Measurements from ENCODE around the gene DYNC1H1. TPM values are rescaled to one million over a fixed set of nuclear protein-coding genes. Genes with fewer than 3 reads are reported as not detected.

DYNC1H1 gene
- total and polyA plus RNA-seq, 2 donors (not counting 1 experiment from before 2014, with no cell fraction given), result 128 to 677 TPM

DNA sequence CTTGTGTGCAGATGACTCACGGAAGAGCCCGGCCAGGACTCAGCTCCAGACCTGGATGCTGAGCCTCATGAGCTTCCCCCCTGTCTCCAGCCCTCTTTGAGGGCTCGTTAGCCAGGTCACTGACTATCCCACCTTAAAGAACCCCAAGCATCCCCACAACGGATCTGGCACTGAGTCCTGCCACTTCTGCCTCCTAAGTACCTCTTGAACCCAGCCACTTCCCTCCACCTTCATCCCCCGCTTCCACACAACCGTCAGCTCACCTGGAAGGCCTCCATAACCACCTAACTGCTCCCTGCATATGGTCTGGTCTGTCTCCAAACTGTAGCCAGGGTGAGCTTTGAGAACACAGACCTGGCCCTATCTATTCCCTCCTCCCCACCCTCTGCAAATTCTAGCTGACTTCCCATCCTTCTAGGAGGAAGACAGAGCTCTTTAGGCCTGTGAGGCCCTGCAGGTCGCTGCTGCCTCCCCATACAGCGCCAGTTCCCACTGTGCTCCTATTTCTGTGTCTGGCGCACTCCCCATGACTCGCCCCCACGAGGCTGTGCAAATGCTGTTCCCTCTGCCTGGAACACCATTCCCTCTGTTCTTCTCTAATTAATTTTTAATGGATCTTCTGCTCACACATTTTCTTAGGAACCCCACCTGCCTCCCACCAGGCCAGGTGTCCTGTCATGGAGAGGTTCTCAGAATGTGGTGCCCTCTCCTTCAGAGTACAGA lies 125.4 kb downstream of the DYNC1H1 start:
- Histone ChIP-seq H3K27ac (ENCODE audit: insufficient read depth, low read length) (no peak overlapping the region), H3K4me2 (ENCODE audit: extremely low read depth, insufficient read depth, low read length) (no peak overlapping the region), H3K36me3 (ENCODE audit: control insufficient read depth, insufficient read depth, low read length) (peaks cover 5% of the 10 kb centered on the region), H3K4me1 (ENCODE audit: control insufficient read depth, extremely low read depth, insufficient read depth, low read length) (peaks cover 2% of the 10 kb centered on the region), H3K9ac (ENCODE audit: insufficient read depth, low read length) (no peak overlapping the region), H3K79me2 (ENCODE audit: control insufficient read depth, insufficient read depth, low read length) (peaks cover 15% of the 10 kb centered on the region), H2AFZ (ENCODE audit: low read length) (no peak overlapping the region), H3K27me3 (ENCODE audit: control insufficient read depth, insufficient read depth, low read length) (no peaks in the 10 kb centered on the region), H4K20me1 (ENCODE audit: control insufficient read depth, extremely low read depth, insufficient read depth, low read length) (no peaks in the 10 kb centered on the region), H3K9me3 (ENCODE audit: control insufficient read depth, insufficient read depth, low read depth, low read length) (no peaks in the 10 kb centered on the region), H3K4me3 (replicated peaks in 1 of 4; ENCODE audit: control extremely low read depth in 1 of 4, insufficient read depth in 1 of 4, low read depth in 3 of 4, low read length in 4 of 4) (no peak overlapping the region)
- DNase-seq (ENCODE audit: low read depth in 2 of 2), result no peak
- TF ChIP-seq, protein P1, sequence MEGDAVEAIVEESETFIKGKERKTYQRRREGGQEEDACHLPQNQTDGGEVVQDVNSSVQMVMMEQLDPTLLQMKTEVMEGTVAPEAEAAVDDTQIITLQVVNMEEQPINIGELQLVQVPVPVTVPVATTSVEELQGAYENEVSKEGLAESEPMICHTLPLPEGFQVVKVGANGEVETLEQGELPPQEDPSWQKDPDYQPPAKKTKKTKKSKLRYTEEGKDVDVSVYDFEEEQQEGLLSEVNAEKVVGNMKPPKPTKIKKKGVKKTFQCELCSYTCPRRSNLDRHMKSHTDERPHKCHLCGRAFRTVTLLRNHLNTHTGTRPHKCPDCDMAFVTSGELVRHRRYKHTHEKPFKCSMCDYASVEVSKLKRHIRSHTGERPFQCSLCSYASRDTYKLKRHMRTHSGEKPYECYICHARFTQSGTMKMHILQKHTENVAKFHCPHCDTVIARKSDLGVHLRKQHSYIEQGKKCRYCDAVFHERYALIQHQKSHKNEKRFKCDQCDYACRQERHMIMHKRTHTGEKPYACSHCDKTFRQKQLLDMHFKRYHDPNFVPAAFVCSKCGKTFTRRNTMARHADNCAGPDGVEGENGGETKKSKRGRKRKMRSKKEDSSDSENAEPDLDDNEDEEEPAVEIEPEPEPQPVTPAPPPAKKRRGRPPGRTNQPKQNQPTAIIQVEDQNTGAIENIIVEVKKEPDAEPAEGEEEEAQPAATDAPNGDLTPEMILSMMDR (conservative IDR thresholded peaks at IDR 0.05 in 1 of 2, IDR thresholded peaks at IDR 0.05 in 1 of 2; ENCODE audit: low read depth in 1 of 2, low read length in 2 of 2), result no peak
- no peak for TF ChIP-seq EZH2 (IDR thresholded peaks at IDR 0.05; ENCODE audit: low read length, missing control alignments)

DNA sequence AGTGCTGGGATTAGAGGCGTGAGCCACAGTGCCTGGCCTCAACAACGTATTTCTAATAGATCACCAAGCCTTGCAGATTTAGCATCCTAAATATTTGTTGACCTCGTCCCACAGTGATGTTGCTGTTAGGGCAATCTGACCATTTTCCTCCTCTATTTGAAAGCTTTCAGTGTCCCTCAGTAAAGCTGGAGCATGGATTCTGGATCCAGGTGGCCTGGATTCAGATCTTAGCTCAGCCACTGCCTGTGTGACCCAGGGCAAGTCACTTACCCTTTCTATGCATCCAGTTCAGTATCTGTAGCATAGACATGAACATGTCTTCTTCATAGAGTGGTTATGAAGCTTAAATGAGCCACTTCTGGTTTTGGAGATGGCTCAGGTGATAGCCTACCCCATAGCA lies 126.3 kb downstream of the DYNC1H1 start:
- Histone ChIP-seq H3K27ac (ENCODE audit: insufficient read depth, low read length) (no peak overlapping the region), H4K20me1 (ENCODE audit: control insufficient read depth, extremely low read depth, insufficient read depth, low read length) (no peaks in the 10 kb centered on the region), H3K9ac (ENCODE audit: insufficient read depth, low read length) (no peak overlapping the region), H3K79me2 (ENCODE audit: control insufficient read depth, insufficient read depth, low read length) (peaks cover 6% of the 10 kb centered on the region), H3K4me3 (replicated peaks in 1 of 4; ENCODE audit: control extremely low read depth in 1 of 4, insufficient read depth in 1 of 4, low read depth in 3 of 4, low read length in 4 of 4) (no peak overlapping the region), H3K36me3 (ENCODE audit: control insufficient read depth, insufficient read depth, low read length) (no peaks in the 10 kb centered on the region), H3K27me3 (ENCODE audit: control insufficient read depth, insufficient read depth, low read length) (no peaks in the 10 kb centered on the region), H3K9me3 (ENCODE audit: control insufficient read depth, insufficient read depth, low read depth, low read length) (no peaks in the 10 kb centered on the region), H3K4me2 (ENCODE audit: extremely low read depth, insufficient read depth, low read length) (no peak overlapping the region), H2AFZ (ENCODE audit: low read length) (no peak overlapping the region), H3K4me1 (ENCODE audit: control insufficient read depth, extremely low read depth, insufficient read depth, low read length) (peaks cover 4% of the 10 kb centered on the region)
- TF ChIP-seq EZH2 (IDR thresholded peaks at IDR 0.05; ENCODE audit: low read length, missing control alignments), result no peak
- TF ChIP-seq, protein P1 (conservative IDR thresholded peaks at IDR 0.05 in 1 of 2, IDR thresholded peaks at IDR 0.05 in 1 of 2; ENCODE audit: low read depth in 1 of 2, low read length in 2 of 2), result no peak
- DNase-seq (ENCODE audit: low read depth in 2 of 2), result no peak

DNA sequence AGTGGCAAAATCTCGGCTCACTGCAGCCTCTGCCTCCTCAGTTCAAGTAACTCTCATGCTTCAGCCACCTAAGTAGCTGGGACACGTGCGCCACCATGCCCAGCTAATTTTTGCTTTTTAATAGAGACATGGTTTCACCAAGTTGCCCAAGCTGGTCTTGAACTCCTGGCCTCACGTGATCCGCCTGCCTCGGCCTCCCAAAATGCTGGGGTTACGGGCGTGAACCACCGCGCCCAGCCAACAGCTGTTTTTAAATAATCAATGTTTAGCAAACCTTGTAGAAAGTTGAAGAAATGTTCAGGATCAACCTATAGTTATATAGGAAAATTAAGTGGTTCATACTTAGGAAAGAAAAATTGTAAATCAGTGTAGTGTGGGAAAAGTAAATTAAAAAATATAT lies 128.4 kb downstream of the DYNC1H1 start:
- Histone ChIP-seq H2AFZ (ENCODE audit: low read length) (no peak overlapping the region), H3K27ac (ENCODE audit: insufficient read depth, low read length) (no peak overlapping the region), H3K4me1 (ENCODE audit: control insufficient read depth, extremely low read depth, insufficient read depth, low read length) (peaks cover 12% of the 10 kb centered on the region), H3K36me3 (ENCODE audit: control insufficient read depth, insufficient read depth, low read length) (no peaks in the 10 kb centered on the region), H3K9me3 (ENCODE audit: control insufficient read depth, insufficient read depth, low read depth, low read length) (no peaks in the 10 kb centered on the region), H4K20me1 (ENCODE audit: control insufficient read depth, extremely low read depth, insufficient read depth, low read length) (no peaks in the 10 kb centered on the region), H3K27me3 (ENCODE audit: control insufficient read depth, insufficient read depth, low read length) (no peaks in the 10 kb centered on the region), H3K4me2 (ENCODE audit: extremely low read depth, insufficient read depth, low read length) (no peak overlapping the region), H3K9ac (ENCODE audit: insufficient read depth, low read length) (no peak overlapping the region), H3K79me2 (ENCODE audit: control insufficient read depth, insufficient read depth, low read length) (no peaks in the 10 kb centered on the region), H3K4me3 (replicated peaks in 1 of 4; ENCODE audit: control extremely low read depth in 1 of 4, insufficient read depth in 1 of 4, low read depth in 3 of 4, low read length in 4 of 4) (no peak overlapping the region)
- DNase-seq (ENCODE audit: low read depth in 2 of 2), result no peak
- no peak for TF ChIP-seq EZH2 (IDR thresholded peaks at IDR 0.05; ENCODE audit: low read length, missing control alignments)
- TF ChIP-seq, protein P1 (conservative IDR thresholded peaks at IDR 0.05 in 1 of 2, IDR thresholded peaks at IDR 0.05 in 1 of 2; ENCODE audit: low read depth in 1 of 2, low read length in 2 of 2), result no peak

Measured in fibroblast of lung (primary cell).